K562 (cell line): ENCODE results near the gene SLC39A13. TPM values are rescaled to one million over a fixed set of nuclear protein-coding genes. Genes with fewer than 3 reads are reported as not detected.
A peak's percentile ranks its signal among the peaks of the same experiment; 100 is the strongest.

Experiments used
- ARID1B ChIP-seq: fragments of 450-650 bp; IDR thresholded peaks from 2 replicates; pipeline ENCODE4 v1.6.1; 2016; ENCODE audit warnings: antibody characterized with exemption, mild to moderate bottlenecking, inconsistent platforms
- BCOR ChIP-seq: fragments of 450-650 bp; IDR thresholded peaks from 2 replicates; pipeline ENCODE4 v1.6.1; 2016
- BDP1 ChIP-seq: IDR thresholded peaks from 3 replicates; pipeline ENCODE4 v1.6.1; 2011; ENCODE audit not compliant: insufficient read length, insufficient read depth
- BRF1 ChIP-seq: IDR thresholded peaks from 3 replicates; pipeline ENCODE4 v1.6.1; 2011; ENCODE audit warnings: borderline replicate concordance, mild to moderate bottlenecking; ENCODE audit not compliant: insufficient read length; ENCODE audit errors: extremely low read depth
- CHAMP1 ChIP-seq: fragments of 450-650 bp; IDR thresholded peaks from 2 replicates; pipeline ENCODE4 v1.6.1; 2016; ENCODE audit warnings: mild to moderate bottlenecking
- CLOCK ChIP-seq: fragments of 250-450 bp; sonication (Bioruptor Pico); IDR thresholded peaks from 2 replicates; pipeline ENCODE4 v1.4.0; 2020; ENCODE audit warnings: mild to moderate bottlenecking, moderate library complexity, borderline replicate concordance
- HDAC3 ChIP-seq: fragments of 450-650 bp; IDR thresholded peaks from 2 replicates; pipeline ENCODE4 v1.6.1; 2018; ENCODE audit warnings: borderline replicate concordance, mild to moderate bottlenecking, moderate library complexity; ENCODE audit not compliant: partially characterized antibody
- HOXB6 ChIP-seq: fragments of 250-450 bp; sonication (Bioruptor Pico); IDR thresholded peaks from 2 replicates; pipeline ENCODE4 v1.5.1; 2022; ENCODE audit warnings: mild to moderate bottlenecking, borderline replicate concordance
- IRF2 ChIP-seq: sonication (generic); formaldehyde crosslinking; IDR thresholded peaks from 2 replicates; pipeline ENCODE4 v1.8.1; 2022; ENCODE audit warnings: mild to moderate bottlenecking, missing genetic modification reagents
- LARP7 ChIP-seq: fragments of 450-650 bp; IDR thresholded peaks from 2 replicates; pipeline ENCODE4 v1.6.1; 2016
- NFE2 ChIP-seq: IDR thresholded peaks from 2 replicates; pipeline ENCODE4 v1.6.1; 2014; ENCODE audit warnings: antibody characterized with exemption, low read depth
- RAD51 ChIP-seq: fragments of 450-650 bp; IDR thresholded peaks from 2 replicates; pipeline ENCODE4 v1.7.1; 2016; ENCODE audit warnings: low read depth, mild to moderate bottlenecking, borderline replicate concordance
- RFX5 ChIP-seq: IDR thresholded peaks from 2 replicates; pipeline ENCODE4 v1.6.1; 2011; ENCODE audit warnings: low read depth, mild to moderate bottlenecking, improper control_type of control experiment, low read length
- TARDBP ChIP-seq: fragments of 450-650 bp; IDR thresholded peaks from 2 replicates; pipeline ENCODE4 v1.6.1; 2016
- USF2 ChIP-seq: sonication (generic); formaldehyde crosslinking; IDR thresholded peaks from 2 replicates; pipeline ENCODE4 v1.5.0; 2020; ENCODE audit warnings: missing genetic modification reagents
- ZNF212 ChIP-seq: fragments of 450-650 bp; formaldehyde crosslinking; IDR thresholded peaks from 2 replicates; pipeline ENCODE4 v1.4.0; 2020; ENCODE audit warnings: mild to moderate bottlenecking
- ZNF217 ChIP-seq: sonication (generic); formaldehyde crosslinking; IDR thresholded peaks from 2 replicates; pipeline ENCODE4 v1.8.0; 2022; ENCODE audit warnings: mild to moderate bottlenecking, missing genetic modification reagents
- ZNF224 ChIP-seq: sonication (generic); formaldehyde crosslinking; IDR thresholded peaks from 2 replicates; pipeline ENCODE4 v1.8.0; 2022; ENCODE audit warnings: mild to moderate bottlenecking, missing genetic modification reagents
- ZNF518B ChIP-seq: fragments of 250-450 bp; sonication (Bioruptor Pico); IDR thresholded peaks from 2 replicates; pipeline ENCODE4 v1.5.0; 2021; ENCODE audit warnings: mild to moderate bottlenecking, moderate library complexity
- ZSCAN32 ChIP-seq: fragments of 450-650 bp; formaldehyde crosslinking; IDR thresholded peaks from 2 replicates; pipeline ENCODE4 v1.4.0; 2020; ENCODE audit warnings: mild to moderate bottlenecking, moderate library complexity
- polyA plus RNA-seq, 8 experiments: library from polyadenylated mRNA; depleted of rRNA in 4 of 8; stranded (reverse) in 5 of 8; unstranded in 3 of 8; fragments of >200 nt; fragmentation: Nextera tagmentation in 2 of 8; fragmentation: Illumina TruSeq in 1 of 8; extraction: Ambion mirVana in 2 of 8; extraction: Trizol in 1 of 8; gene quantifications; 2 replicates each; pipeline versions ENCODE4 v1.2.1 to v1.2.3, GENCODE V29; 2011 to 2014; ENCODE audit warnings: inconsistent platforms in 1 of 8, missing spikeins in 1 of 8
- total RNA-seq, 7 experiments: library from RNA; depleted of rRNA in 6 of 7; stranded (reverse); fragments of >200 nt in 6 of 7; fragmentation: Illumina TruSeq in 2 of 7; extraction: Trizol in 2 of 7; gene quantifications; 2 replicates each; pipeline versions ENCODE4 v1.2.1 to v1.2.3, GENCODE V29; 2011 to 2021; ENCODE audit warnings: low replicate concordance in 1 of 7

The SLC39A13 gene
- total and polyA plus RNA-seq, 9 of the 15 experiments (the other 6 are each of a cell fraction or from before 2014, with no cell fraction given) = 0.17 to 15.9 (median 3.2) TPM

GRCh38 chr11:47407746-47408590, at the start of gene SLC39A13 (continued):
- no peak for TF ChIP-seq ZNF518B (CRISPR knock-in tag)
- TF ChIP-seq ZNF212 = no peak
- no peak for TF ChIP-seq LARP7
- no peak for TF ChIP-seq CLOCK (CRISPR knock-in tag)
- TF ChIP-seq IRF2 (CRISPR knock-in tag) = no peak
- TF ChIP-seq USF2 (CRISPR knock-in tag) = no peak
- TF ChIP-seq ARID1B = peak; percentile 64
- TF ChIP-seq BDP1 = no peak
- TF ChIP-seq RAD51 = no peak
- no peak for TF ChIP-seq BRF1
- TF ChIP-seq ZNF224 = no peak
- TF ChIP-seq ZSCAN32 (CRISPR knock-in tag) = no peak
- TF ChIP-seq RFX5 = no peak; the same call in 1 of the 2 replicates
- TF ChIP-seq HOXB6 (CRISPR knock-in tag) = no peak
- TF ChIP-seq CHAMP1 = no peak
- TF ChIP-seq HDAC3 = no peak
- TF ChIP-seq ZNF217 (CRISPR knock-in tag) = no peak
- TF ChIP-seq NFE2 = peak; percentile 42
- TF ChIP-seq BCOR = peak; percentile 50; the same call in 1 of the 2 replicates
- peak; percentile 94 for TF ChIP-seq TARDBP
